NOMO-1 treated with DMSO at 0.1 percent for 48 hours (cell line): ENCODE data around the gene B4GALNT3.
A peak's percentile ranks its signal among the peaks of the same experiment; 100 is the strongest.

ENCODE experiments used
- DNase-seq: peaks from one replicate; lab custom pipeline; 2025; ENCODE audit not compliant: unreplicated experiment; lab: John Stamatoyannopoulos, UW

The B4GALNT3 gene

DNA sequence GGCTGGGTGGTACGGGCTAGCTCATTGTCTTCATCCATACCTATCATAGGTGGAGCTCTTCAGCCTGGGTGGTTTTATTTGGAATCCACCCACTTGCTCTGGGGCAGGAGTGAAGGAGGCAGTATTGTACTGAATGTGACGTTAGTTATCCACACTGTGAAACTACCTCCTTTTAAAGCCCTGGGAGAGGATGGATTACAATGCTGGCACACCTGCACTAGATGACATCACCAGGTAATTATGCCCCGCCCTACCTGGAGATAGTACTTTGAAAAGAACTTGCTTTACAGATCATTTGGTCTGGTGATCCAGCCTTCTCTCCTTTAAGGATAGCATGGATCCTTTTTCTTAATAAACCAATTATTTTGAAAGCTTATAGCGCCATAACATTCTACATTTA lies 78.0 kb downstream of the B4GALNT3 start:
- no peak for DNase-seq

DNA sequence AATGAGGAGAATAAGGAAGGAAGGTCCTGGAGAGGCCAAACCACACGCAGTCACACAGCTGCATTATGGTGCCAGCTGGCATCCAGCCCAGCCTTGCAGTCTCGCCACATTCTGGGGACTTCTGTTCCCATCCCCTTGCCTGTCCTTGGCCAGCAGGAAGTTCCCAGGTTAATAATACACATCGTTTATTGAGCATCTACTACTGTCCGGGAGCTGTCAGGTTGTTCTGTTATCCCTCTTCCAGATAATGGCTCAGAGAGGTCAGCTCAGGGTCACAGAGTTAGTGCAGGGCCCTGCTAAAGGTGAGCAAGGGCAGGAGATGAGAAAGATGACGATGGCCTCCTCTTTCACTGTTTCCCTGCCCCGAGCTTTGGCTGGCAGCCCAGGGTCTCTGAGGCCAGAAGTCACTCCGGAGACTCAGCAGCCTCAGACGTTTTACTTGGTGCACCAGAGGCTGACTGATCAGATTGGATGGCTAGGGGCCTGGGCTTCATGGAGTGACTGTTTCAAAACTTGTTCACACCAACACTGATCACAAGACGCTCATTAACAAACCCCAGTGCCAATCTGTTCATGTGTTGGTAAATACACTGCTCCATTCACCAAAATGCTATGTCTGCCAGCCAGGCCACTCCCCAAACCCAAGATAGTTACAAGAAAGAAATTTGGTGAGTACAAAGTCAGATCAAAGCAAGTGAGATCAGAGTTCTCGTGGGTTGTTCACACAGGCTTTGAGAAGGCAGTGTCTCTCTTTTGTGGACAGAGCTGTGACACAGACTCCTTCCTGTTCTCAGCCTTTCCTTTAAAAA lies 79.2 kb downstream of the B4GALNT3 start:
- DNase-seq, result no peak

DNA sequence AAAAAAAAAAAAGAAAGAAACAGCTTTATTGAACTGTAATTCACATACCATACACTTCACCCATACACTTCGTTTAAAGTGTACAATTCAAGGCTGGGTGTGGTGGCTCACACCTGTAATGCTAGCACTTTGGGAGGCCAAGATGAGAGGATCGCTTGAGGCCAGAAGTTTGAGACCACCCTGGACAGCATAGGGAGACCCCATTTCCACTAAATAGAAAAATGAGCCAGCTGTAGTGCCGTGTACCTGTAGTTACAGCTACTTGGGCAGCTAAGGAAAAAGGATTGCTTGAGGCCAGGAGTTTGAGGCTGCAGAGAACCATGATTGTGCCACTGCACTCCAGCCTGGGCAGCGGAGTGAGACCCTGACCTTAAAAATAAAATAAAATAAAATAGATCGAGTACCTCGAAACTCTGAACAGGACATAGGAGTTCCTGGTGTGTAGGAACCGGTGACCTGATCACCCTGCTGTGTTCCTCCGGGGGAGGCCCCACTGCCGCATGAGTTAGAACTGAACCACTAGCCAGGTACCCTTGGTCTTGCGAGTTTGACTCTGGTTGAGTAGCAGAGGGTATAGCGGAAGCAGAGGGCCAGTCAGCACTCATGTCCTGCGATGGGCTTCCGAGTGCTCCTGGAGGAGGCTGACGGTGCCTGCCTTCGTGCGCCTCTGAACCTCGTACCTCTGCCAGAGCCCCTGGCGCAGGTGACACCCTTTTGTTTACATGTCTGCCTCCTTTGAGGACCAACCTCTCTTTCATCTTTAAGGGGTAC lies 80.0 kb downstream of the B4GALNT3 start:
- no peak for DNase-seq

DNA sequence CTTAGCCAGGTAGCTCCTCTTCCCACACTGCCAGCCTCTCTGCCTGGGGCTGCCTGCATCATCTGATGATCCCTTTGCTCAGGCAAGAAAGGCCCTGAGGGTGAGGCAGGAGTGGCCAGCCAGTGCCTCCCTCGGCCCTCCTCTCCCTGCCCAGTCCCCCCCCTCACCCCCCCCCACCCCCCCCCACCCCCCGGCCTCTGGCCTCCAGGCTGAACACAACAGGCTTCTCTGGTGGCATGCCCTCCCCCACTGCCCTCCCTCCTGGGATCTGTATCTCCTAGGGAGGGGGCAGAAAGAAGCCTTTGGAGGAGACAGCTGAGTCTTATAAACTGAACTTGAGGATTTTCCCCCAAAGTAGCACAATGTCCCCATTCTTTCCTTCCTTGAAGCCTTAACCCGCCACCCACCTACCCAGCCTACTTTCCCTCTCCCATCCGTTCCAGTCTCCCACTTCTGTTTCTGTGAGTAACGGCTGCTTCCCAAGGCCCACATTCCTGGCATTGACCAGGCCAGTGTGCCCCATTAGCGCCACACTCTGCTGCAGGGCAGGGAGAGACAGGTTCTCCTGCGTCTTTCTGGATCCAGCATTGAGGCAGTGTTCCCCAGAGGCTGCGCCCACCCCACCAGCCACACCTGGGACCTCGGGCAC lies 82.1 kb downstream of the B4GALNT3 start:
- DNase-seq, result no peak

DNA sequence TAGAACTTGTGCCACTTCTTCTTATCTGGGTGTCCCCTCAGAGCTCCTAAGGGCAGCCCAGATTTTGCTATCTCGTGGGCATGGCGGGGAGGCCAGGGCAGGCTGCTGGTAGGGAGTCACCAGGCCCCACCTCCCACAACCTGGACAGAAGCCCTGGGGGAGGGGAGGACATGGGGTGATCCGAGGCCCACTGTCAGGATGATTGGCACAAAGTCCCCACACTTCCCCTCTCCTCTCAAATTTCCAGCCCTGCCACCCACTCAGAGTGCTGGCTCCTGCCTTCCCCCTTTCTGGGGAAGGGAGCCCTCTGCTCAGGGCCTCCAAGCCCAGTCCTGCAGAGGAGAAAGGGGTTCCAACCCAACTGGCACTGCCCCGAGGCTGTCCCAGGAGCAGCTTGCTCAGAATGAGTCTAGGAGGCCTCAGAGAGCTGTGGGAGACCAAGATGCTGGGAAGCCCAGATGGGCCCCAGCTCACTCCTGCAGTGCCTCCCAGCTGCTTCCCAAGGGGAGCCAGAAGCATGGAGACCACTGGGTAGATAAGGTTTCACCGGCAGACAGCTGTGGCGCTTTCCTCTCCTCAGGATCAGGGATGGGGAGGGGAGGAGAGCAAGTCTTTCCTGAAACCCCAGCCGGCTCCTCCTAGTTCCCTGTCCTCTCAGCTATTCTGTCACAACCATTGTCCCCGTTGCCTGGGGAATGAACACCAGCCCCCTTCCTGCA lies 82.8 kb downstream of the B4GALNT3 start:
- no peak for DNase-seq

DNA sequence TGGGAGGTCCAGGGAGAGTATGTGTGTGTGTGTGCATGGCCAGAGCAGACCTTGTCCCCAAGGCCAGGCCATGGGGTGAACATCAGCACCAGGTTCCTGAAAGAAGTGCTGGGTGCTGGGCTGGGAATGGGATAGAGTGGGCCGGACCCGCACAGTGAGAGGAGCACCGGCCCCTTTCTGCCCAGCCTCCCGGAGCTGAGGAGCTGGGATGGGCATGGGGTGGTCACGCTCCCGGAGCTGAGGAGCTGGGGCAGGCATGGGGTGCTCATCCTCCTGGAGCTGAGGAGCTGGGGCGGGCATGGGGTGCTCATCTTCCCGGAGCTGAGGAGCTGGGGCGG lies 83.3 kb downstream of the B4GALNT3 start:
- no peak for DNase-seq

DNA sequence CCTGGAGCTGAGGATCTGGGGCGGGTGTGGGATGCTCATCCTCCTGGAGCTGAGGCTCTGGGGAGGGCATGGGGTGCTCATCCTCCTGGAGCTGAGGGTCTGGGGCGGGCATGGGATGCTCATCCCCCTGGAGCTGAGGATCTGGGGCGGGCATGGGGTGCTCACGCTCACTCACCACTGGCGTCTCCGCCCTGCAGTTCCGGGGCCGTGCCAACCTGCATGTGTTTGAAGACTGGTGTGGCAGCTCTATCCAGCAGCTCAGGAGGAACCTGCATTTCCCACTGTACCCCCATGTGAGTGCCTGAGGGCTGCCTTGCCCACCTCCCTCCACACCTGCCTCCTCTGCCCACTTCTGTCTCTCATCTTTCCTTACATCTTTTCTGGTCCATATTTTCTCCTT lies 84.4 kb downstream of the B4GALNT3 start:
- no peak for DNase-seq

DNA sequence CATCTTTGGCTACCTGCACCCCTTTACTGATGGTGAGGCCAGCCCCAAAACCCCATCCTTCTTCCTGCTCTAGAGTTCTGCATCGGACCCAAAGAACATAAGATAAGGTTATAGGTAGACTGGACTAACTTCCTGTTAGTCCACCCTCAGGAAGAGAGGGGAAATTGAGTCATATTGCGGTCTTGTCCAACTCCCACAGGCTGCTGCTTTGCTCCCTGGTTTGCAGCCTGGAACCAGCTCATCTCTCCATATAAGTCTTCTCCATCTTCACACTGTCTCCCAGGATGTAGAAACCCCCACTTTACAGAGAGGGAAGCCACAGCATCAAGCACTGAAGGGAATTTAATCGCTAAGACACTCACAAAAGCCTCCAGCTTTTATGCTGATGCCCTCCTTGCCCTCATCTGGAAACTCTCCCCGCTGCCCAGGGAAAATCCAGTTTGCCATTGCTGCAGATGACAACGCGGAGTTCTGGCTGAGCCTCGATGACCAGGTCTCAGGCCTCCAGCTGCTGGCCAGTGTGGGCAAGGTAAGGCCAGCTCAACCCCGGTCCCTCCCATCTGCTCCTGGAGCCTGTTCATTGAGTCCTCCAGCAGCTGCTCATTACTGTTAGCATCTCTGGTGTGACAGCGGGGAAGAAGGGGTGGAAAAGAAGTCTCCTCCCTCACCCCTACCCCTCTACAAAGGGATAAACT lies 85.3 kb downstream of the B4GALNT3 start:
- no peak for DNase-seq

DNA sequence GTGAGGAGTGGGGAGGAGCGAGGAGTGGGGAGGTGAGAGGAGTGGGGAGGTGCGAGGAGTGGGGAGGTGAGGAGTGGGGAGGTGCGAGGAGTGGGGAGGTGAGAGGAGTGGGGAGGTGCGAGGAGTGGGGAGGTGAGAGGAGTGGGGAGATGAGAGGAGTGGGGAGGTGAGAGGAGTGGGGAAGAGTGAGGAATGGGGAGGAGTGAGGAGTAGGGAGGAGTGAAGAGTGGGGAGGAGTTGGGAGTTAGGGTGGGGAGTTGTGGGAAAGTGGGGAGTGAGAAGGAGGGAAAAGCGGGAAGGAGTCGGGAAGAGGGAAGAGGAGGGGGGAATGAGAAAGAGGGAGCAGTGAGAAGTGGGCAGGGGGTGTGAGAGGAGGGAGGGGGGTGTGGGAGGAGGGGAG lies 86.1 kb downstream of the B4GALNT3 start:
- DNase-seq, result no peak

DNA sequence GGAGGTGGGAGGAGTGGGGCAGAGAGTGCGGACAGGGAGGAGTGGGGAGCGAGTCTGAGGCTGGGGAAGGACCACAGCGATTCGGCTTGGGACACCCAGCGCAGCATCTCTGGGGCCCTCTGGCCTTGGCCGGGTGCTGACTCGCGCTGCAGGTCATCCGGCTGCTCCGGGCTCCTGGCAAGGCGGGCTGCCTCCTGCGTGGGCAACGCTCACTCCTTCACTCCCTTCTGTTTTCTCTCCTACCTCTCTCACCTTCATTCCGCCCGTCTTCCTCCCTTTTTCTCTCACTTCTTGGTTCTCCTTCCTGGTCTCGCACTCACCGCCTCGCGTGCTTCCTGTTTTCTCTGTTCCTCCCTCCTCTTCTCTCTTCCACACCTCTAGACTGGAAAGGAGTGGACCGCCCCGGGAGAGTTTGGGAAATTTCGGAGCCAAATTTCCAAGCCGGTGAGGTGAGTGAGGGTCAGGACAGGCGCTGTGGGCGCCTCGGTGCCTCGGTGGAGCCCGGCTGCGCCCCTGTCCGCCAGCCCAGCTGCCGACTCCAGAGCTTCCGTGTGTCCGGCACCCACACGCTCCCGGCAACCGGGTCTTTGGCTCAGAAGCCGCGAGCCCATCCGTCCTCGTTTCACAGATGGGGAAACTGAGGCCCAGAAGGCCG lies 86.7 kb downstream of the B4GALNT3 start:
- peak; percentile 69 for DNase-seq

DNA sequence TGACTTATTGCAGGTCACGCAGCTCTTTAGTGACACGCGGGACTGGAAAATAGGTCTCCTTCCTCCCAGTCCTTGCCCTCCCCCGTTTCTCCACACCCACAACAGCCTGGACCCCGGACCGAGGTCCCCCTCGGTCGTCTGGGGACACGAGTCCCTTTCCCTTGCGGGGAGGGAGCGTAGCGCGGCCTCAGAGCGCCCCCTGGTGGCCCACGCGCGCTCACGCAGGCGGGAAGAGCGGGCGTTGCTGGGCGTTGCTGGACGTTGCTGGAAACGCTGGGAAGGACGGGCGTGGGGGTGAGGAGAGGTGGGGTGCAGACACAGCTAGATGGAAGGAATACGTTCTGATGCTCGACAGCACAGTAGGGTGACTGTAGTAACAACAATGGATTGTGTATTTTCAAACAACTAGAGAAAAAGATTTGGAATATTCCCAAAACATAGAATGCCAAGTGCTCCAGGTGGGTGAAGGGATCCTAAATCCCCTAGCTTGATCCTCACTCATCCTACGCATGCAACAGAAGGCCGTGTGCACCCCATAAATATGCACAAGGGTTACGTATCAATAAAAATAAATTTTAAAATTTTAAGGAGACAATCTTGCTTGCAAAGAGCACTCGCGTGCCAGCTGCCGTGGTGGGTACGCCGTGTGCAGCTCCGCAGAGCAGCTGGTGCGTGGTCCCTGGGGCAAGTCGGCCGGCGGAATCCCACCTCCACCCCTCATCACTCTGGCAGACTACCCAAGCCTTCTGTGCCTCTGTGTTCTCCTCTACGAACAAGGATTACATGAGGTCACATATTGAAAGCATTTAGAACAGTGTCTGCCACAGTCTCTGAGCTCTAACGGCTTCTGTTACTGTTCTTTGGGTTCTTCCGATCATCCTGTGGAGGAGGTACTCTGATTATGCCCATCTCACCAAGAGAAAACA lies 87.4 kb downstream of the B4GALNT3 start:
- DNase-seq, result peak; percentile 46

DNA sequence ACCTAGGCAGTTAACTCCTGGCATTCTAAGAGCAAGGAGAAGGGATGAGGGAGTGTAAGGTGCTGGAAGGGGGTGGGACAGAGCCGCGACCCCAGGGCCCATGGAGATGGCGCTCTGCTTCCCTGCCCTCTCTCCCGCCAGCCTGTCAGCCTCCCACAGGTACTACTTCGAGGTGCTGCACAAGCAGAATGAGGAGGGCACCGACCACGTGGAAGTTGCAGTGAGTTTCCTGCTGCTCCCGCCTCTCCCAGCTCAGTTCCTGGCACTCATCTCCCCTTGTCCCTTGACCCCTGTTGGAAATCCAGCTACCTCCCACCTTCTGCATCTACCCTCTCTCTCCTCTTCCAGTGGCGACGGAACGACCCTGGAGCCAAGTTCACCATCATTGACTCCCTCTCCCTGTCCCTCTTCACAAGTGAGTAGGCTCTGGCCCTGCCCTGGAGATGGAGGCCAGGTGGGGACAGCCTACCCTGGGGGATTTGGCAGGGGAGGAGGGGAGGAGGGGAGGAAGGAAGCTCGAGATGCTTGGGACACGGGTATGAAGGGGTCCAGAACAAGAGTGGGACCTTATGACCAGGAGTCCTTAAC lies 88.2 kb downstream of the B4GALNT3 start:
- no peak for DNase-seq

DNA sequence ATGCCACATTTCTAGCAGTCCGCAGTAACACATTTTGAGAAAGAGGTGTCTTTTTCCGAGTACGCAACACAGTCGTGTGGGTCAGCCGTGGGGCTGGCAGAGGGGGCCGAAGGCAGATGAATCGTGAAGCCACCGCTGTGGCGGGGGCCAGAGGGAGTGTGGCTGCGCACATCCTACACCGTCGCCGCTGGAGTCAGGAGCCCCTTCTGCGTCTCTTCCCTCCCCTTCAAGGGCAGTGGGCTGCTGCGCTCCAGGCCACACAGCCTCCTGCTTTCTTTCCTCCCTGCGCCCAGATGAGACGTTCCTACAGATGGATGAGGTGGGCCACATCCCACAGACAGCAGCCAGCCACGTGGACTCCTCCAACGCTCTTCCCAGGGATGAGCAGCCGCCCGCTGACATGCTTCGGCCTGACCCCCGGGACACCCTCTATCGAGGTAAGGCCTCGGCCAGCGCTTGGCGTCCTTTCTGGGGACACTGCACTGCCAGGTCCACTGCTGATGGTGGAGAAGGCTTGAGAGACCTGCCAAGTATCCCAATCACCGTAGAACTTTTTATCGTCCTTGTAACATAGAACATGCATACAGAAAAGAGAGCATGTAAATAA lies 89.8 kb downstream of the B4GALNT3 start:
- DNase-seq, result no peak

DNA sequence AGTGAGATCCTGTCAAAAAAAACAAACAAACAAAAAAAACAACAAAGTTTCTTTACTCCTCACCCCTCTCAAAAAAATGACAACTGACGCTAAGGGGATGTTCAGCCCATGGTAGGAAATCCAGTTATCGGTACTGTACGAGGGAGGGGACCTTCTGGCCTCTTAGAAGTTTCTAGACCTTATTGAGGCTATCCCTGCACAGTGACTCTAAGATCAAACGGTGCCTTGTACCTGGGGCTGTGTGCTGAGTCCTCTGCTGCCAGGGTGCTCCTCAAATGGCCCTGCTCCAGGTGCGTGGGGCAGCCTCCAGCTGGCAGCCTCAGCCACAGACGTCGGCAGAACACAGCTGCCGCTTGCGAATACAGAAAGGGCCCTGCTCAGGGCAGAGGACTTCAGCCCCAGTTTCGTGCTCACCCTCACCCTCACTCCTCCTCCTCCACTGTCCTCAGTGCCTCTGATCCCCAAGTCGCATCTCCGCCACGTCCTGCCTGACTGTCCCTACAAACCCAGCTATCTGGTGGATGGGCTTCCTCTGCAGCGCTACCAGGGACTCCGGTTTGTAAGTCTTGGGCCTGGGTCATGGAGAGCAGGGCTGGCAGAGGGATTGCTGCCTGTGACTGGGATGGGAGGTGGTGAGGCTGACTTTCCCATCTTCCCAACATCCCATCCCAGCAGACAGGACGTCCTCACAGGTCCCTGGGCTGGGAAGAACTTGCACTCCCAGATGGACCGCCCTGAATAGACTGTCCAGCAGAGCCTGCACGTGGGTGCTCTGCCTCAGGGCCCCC lies 90.9 kb downstream of the B4GALNT3 start:
- DNase-seq, result no peak

DNA sequence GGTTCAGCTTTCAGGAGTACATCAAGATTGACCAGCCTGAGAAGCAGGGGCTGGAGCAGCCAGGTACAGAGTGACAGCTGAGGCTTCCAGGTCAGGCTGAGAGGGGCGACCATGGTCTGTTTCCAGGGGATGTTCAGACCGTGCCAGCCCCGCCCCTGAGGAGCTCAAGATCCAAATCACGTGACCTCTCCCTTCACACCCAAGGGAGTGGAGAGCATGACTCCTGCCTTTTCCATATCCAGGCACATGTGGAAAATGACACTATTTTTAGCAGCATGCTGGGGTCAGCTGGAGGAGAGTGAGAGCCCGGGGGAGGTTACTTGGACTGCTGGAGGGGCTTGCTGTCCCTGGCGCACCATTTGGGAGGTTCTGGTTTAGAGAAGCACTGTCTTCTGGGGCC lies 92.7 kb downstream of the B4GALNT3 start:
- DNase-seq, result no peak

DNA sequence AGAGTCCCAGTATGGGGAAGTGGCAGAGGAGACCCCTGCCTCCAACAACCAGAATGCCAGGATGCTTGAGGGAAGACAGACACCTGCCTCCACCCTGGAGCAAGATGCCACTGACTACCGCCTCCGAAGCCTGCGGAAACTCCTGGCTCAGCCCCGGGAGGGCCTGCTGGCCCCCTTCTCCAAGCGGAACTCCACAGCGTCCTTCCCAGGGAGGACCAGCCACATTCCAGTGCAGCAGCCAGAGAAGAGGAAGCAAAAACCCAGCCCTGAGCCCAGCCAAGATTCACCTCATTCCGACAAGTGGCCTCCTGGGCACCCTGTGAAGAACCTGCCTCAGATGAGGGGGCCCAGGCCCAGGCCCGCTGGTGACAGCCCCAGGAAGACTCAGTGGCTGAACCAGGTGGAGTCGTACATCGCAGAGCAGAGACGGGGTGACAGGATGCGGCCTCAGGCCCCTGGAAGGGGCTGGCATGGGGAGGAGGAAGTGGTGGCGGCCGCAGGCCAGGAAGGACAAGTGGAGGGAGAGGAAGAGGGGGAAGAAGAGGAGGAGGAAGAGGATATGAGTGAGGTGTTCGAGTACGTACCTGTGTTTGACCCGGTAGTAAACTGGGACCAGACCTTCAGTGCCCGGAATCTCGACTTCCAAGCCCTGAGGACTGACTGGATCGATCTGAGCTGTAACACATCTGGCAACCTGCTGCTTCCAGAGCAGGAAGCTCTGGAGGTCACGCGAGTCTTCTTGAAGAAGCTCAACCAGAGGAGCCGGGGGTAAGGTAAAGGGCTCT lies 93.7 kb downstream of the B4GALNT3 start:
- DNase-seq, result no peak

DNA sequence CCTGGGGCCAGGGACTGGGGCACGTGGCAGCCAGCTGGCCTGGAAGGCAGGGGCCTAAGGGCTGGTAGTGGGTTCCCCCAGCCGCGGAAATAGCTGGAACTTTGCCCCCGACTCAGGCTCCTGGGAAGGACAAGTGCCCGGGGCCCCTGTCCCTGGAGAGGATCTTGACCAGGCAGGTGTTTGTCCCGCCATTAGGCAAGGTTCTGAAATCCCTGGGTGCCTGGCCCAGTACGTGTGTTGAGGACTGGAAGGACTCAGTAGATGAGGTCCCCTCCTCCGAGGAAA lies 94.2 kb downstream of the B4GALNT3 start:
- no peak for DNase-seq
